ENCODE data around the gene SLC29A3.

The SLC29A3 gene

DNA sequence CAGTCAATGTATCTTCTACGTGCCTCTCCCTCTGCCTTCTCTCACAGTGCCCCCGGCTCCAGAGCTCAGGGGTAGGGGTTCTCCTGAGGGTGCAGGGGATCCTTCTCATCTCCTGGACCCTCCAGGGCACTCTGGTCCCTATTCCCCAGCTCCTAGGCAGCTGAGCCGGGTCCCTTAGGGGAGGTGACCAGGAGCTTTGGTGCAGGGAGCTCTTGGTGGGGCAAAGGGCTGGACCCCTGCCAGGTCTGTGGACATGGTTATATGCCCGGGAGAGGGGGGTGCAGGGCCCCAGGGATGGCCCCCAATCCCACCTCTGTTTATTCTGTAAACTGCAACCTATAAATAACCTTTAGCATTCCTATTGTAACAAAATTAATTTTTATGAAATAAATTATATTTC, 16.6 kb upstream of the SLC29A3 start:
- no peak overlapping the region for H3K4me3 ChIP-seq (ENCODE audit: low read depth, low read length)
- no peak overlapping the region for H2AFZ ChIP-seq (ENCODE audit: low read length, unreplicated experiment)
- H3K36me3 ChIP-seq (ENCODE audit: insufficient read depth, low read length) = no peaks in the 10 kb centered on the region
- H3K79me2 ChIP-seq (ENCODE audit: control insufficient read depth, insufficient read depth, low read length, unreplicated experiment) = no peaks in the 10 kb centered on the region
- H3K27ac ChIP-seq (ENCODE audit: low read depth, low read length) = no peak overlapping the region
- H3K4me1 ChIP-seq (ENCODE audit: control insufficient read depth, insufficient read depth, low read length, unreplicated experiment) = no peaks in the 10 kb centered on the region
- no peaks in the 10 kb centered on the region for H3K27me3 ChIP-seq (ENCODE audit: insufficient read depth, low read length)

DNA sequence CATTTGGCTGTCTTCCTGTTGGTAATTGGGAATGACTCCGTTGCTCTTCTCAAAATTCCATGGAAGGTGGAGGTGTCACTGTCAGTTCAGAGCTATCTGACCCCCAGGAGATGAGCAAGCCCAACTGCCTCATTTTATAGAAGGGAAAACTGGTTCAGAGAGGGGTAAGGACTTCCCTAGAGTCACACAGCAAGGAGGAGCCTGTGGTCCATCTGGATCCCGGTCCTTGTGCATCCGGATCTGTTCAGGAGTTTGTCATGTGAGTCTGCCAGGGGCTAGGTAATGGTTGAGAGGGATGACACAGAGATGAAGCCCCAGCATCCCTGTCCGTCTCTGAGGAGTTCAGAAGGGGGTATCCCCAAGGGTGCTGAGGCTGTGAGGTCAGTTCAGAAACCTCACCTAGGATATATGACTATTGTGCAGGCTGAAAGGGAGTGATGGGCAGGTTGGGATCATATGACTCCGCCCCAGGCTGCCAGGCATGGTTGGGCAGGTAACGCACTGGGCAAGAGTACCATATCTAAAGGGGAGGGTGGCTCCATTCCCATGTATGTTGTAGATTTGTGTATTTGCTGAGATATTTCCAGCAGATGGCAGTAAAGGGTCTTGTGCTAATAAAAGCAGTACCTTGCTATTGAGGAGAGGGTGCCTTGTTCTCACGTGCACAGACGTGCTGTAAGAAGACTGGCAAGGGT, 16.0 kb upstream of the SLC29A3 start:
- no peaks in the 10 kb centered on the region for H3K36me3 ChIP-seq (ENCODE audit: insufficient read depth, low read length)
- no peak overlapping the region for H3K4me3 ChIP-seq (ENCODE audit: low read depth, low read length)
- no peak overlapping the region for H2AFZ ChIP-seq (ENCODE audit: low read length, unreplicated experiment)
- H3K27me3 ChIP-seq (ENCODE audit: insufficient read depth, low read length) = no peaks in the 10 kb centered on the region
- H3K27ac ChIP-seq (ENCODE audit: low read depth, low read length) = no peak overlapping the region
- no peaks in the 10 kb centered on the region for H3K79me2 ChIP-seq (ENCODE audit: control insufficient read depth, insufficient read depth, low read length, unreplicated experiment)
- H3K4me1 ChIP-seq (ENCODE audit: control insufficient read depth, insufficient read depth, low read length, unreplicated experiment) = no peaks in the 10 kb centered on the region

DNA sequence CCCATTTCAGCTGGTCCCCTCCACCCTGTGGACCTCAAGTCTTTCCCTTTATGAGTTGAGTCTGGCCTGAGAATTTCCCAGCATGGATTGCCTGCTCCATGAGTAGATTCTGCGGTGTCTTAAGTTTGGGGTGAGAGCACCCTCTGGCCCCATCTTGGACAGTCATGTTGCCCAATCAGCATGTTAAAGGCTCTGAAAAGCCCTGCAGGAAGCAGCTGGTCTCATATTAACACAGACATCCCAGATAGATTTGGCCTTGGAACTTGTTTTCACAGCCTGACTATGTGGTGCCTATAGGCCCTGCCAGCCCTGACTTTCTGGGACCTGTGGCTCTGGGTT, 15.5 kb upstream of the SLC29A3 start:
- Histone ChIP-seq H3K36me3 (ENCODE audit: insufficient read depth, low read length) (no peaks in the 10 kb centered on the region), H3K27me3 (ENCODE audit: insufficient read depth, low read length) (no peaks in the 10 kb centered on the region), H2AFZ (ENCODE audit: low read length, unreplicated experiment) (no peak overlapping the region)

DNA sequence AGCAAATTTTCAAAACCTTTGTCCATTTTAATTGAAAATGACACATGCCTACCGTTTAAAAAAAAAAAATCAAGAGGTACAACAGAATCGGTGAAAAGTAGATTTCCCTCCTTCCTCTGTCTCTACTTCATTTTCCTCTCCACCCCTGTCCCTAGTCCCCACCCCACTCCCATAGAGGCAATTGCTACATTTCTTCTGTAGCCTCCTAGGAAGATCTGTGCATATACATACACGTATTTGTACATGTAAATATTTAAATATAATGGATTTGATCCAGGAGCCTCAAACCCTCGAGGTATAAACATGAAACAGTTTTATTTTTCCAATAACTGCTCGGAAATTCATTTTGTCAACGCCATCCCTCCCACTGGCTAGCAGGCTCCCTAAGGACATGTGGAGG, 14.1 kb upstream of the SLC29A3 start:
- H3K36me3 ChIP-seq (ENCODE audit: insufficient read depth, low read length) = no peaks in the 10 kb centered on the region
- no peaks in the 10 kb centered on the region for H3K27me3 ChIP-seq (ENCODE audit: insufficient read depth, low read length)
- no peak overlapping the region for H2AFZ ChIP-seq (ENCODE audit: low read length, unreplicated experiment)
- H3K27ac ChIP-seq (ENCODE audit: low read depth, low read length) = no peak overlapping the region
- H3K4me3 ChIP-seq (ENCODE audit: low read depth, low read length) = no peak overlapping the region
- no peaks in the 10 kb centered on the region for H3K79me2 ChIP-seq (ENCODE audit: control insufficient read depth, insufficient read depth, low read length, unreplicated experiment)
- H3K4me1 ChIP-seq (ENCODE audit: control insufficient read depth, insufficient read depth, low read length, unreplicated experiment) = no peaks in the 10 kb centered on the region

More for the DNA sequence above, 15.5 kb upstream of the SLC29A3 start:
- Histone ChIP-seq H3K4me3 (ENCODE audit: low read depth, low read length) (no peak overlapping the region), H3K4me1 (ENCODE audit: control insufficient read depth, insufficient read depth, low read length, unreplicated experiment) (no peaks in the 10 kb centered on the region), H3K79me2 (ENCODE audit: control insufficient read depth, insufficient read depth, low read length, unreplicated experiment) (no peaks in the 10 kb centered on the region), H3K27ac (ENCODE audit: low read depth, low read length) (no peak overlapping the region)

DNA sequence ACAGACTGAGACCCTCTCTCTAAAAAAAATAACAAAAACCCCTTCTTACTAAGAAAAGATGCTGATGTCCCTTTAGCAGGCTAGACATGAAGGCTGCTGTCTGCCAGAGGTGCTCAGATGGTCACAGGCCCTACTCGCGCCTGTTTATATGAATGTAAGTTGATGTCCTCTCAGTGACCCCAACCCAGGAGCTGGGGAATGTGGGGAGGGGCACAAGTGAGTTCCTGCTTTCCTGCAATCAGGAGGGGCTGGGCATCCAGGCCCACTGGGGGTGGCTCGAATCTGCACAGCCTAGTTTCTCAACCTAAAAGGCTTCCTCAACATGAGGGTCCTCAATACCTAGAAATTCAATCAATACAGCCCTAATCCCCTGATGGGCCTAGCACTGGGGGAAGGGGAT, 12.1 kb upstream of the SLC29A3 start:
- Histone ChIP-seq H3K27ac (ENCODE audit: low read depth, low read length) (no peak overlapping the region), H3K4me1 (ENCODE audit: control insufficient read depth, insufficient read depth, low read length, unreplicated experiment) (no peaks in the 10 kb centered on the region), H3K36me3 (ENCODE audit: insufficient read depth, low read length) (no peaks in the 10 kb centered on the region), H3K4me3 (ENCODE audit: low read depth, low read length) (no peak overlapping the region), H3K27me3 (ENCODE audit: insufficient read depth, low read length) (no peaks in the 10 kb centered on the region; the same call in 1 of the 2 replicates), H3K79me2 (ENCODE audit: control insufficient read depth, insufficient read depth, low read length, unreplicated experiment) (no peaks in the 10 kb centered on the region), H2AFZ (ENCODE audit: low read length, unreplicated experiment) (no peak overlapping the region)

DNA sequence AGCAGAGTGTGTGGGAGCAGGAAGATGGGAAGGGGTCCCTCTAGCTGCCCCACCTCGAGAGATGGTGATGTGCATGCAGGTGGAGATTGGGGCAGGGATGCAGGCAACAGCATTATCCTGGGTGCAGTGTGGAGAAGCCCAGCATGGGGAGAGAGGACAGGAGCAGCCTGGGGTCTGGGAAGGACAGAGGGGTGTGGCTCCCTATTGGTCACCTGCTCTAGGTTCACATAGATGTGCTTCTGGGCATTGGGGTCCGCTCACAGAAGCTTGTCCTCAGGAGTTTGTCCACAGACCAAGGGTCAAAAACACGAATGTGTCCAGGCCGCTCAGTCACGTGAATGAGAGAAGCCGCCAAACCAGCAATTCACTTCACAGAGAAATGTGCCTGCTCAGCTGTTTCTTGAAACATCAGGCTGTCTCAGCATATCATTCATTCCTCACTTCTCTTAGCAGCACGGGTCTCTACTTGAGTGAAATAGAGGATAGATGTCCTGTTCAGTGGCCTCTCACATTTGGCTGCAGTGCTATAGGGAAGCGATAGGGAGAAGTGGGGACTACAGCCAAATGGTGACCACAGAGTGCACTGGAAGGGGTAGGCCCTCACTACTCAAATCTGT, 11.5 kb upstream of the SLC29A3 start:
- no peak overlapping the region for H3K4me3 ChIP-seq (ENCODE audit: low read depth, low read length)
- H3K79me2 ChIP-seq (ENCODE audit: control insufficient read depth, insufficient read depth, low read length, unreplicated experiment) = no peaks in the 10 kb centered on the region
- no peaks in the 10 kb centered on the region for H3K4me1 ChIP-seq (ENCODE audit: control insufficient read depth, insufficient read depth, low read length, unreplicated experiment)
- H3K36me3 ChIP-seq (ENCODE audit: insufficient read depth, low read length) = no peaks in the 10 kb centered on the region
- H2AFZ ChIP-seq (ENCODE audit: low read length, unreplicated experiment) = no peak overlapping the region
- no peak overlapping the region for H3K27ac ChIP-seq (ENCODE audit: low read depth, low read length)
- H3K27me3 ChIP-seq (ENCODE audit: insufficient read depth, low read length) = no peaks in the 10 kb centered on the region; the same call in 1 of the 2 replicates

DNA sequence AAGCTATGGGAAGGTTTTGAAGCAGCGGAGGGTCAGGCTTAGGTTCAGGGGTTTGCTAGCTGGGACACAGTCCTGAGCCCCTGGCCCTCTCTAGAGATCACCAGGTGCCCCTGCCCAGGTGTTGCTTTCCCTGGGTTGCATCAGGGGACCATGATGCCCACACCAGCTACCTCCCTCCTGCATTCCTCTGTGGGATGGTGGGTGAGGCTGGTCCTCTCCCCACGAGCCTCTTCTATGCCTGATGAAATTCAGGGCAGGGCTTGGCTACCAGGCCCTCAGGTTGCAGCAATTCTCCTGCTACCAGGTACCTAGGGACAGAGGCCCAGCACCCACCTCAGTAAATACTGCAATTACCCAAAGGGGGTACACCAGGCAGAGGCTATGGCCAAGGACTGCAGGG, 10.8 kb upstream of the SLC29A3 start:
- Histone ChIP-seq H3K27ac (ENCODE audit: low read depth, low read length) (no peak overlapping the region), H3K79me2 (ENCODE audit: control insufficient read depth, insufficient read depth, low read length, unreplicated experiment) (no peaks in the 10 kb centered on the region), H3K27me3 (ENCODE audit: insufficient read depth, low read length) (no peaks in the 10 kb centered on the region; the same call in 1 of the 2 replicates), H2AFZ (ENCODE audit: low read length, unreplicated experiment) (no peak overlapping the region), H3K4me1 (ENCODE audit: control insufficient read depth, insufficient read depth, low read length, unreplicated experiment) (peaks cover 3% of the 10 kb centered on the region), H3K4me3 (ENCODE audit: low read depth, low read length) (no peak overlapping the region), H3K36me3 (ENCODE audit: insufficient read depth, low read length) (no peaks in the 10 kb centered on the region)

DNA sequence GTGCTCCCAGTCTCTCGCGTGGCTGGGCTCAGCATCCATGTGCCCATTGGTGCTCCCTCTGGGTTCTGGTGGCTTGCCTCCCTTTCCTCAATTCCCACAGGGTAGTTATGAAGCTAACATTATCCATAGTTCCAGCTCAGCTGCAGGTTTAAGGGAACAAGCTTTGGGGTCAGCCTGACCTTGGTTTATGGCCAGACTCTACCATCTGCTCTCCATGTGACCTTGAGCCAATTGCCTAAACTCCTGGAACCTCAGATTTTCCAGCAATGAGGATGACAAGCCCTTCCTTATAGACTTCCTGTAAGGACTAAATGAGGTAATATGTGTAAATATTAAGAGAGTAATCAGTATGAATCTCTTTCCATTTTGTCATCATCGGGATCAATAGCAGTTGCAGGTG, 10.1 kb upstream of the SLC29A3 start:
- H3K4me1 ChIP-seq (ENCODE audit: control insufficient read depth, insufficient read depth, low read length, unreplicated experiment) = peaks cover 3% of the 10 kb centered on the region
- no peak overlapping the region for H3K27ac ChIP-seq (ENCODE audit: low read depth, low read length)
- H3K36me3 ChIP-seq (ENCODE audit: insufficient read depth, low read length) = no peaks in the 10 kb centered on the region
- H3K27me3 ChIP-seq (ENCODE audit: insufficient read depth, low read length) = no peaks in the 10 kb centered on the region; the same call in 1 of the 2 replicates
- H3K4me3 ChIP-seq (ENCODE audit: low read depth, low read length) = no peak overlapping the region
- H3K79me2 ChIP-seq (ENCODE audit: control insufficient read depth, insufficient read depth, low read length, unreplicated experiment) = no peaks in the 10 kb centered on the region
- H2AFZ ChIP-seq (ENCODE audit: low read length, unreplicated experiment) = no peak overlapping the region

DNA sequence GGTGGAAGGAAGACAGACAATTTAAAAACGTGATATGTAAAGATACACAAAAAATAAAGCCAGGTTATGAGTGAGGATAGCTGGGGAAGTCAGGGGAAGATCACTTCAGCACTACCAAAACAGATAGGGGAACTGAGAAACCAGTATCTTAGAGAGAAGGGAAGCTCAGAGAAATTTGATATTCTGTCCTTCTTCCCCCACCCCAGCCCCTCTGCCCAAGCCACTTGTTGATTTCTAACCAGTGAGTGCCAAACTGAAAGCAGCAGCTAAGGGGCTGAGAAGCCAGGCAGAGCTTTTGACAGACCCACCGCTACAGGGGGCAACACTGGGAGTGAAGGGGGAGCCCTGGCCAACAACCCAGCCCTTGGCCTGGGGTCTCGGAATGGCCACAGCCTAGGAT, 9.1 kb upstream of the SLC29A3 start:
- no peaks in the 10 kb centered on the region for H3K36me3 ChIP-seq (ENCODE audit: insufficient read depth, low read length)
- peaks cover 3% of the 10 kb centered on the region for H3K4me1 ChIP-seq (ENCODE audit: control insufficient read depth, insufficient read depth, low read length, unreplicated experiment)
- no peaks in the 10 kb centered on the region for H3K79me2 ChIP-seq (ENCODE audit: control insufficient read depth, insufficient read depth, low read length, unreplicated experiment)
- no peak overlapping the region for H3K27ac ChIP-seq (ENCODE audit: low read depth, low read length)
- no peaks in the 10 kb centered on the region; the same call in 1 of the 2 replicates for H3K27me3 ChIP-seq (ENCODE audit: insufficient read depth, low read length)
- no peak overlapping the region for H3K4me3 ChIP-seq (ENCODE audit: low read depth, low read length)
- H2AFZ ChIP-seq (ENCODE audit: low read length, unreplicated experiment) = no peak overlapping the region

DNA sequence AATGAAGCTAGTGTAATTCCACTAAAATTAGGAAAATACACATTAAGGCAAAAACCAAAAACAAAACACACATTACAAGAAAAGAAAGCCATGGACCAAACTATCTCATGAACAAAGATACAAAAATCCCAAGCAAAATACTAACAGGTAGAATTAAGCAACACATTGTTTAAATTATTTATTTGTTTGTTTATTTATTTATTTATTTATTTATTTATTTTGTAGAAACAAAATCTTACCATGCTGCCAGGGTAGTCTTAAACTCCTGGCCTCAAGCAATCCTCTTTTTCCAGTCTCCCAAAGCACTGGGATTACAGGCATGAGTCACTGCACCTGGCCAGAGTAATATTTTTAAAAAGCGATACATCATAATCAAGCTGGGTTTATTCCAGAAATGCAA, 6.8 kb upstream of the SLC29A3 start:
- Histone ChIP-seq H3K79me2 (ENCODE audit: control insufficient read depth, insufficient read depth, low read length, unreplicated experiment) (no peaks in the 10 kb centered on the region), H3K27ac (ENCODE audit: low read depth, low read length) (no peak overlapping the region), H3K36me3 (ENCODE audit: insufficient read depth, low read length) (no peaks in the 10 kb centered on the region), H2AFZ (ENCODE audit: low read length, unreplicated experiment) (no peak overlapping the region), H3K27me3 (ENCODE audit: insufficient read depth, low read length) (no peaks in the 10 kb centered on the region; the same call in 1 of the 2 replicates), H3K4me3 (ENCODE audit: low read depth, low read length) (no peak overlapping the region), H3K4me1 (ENCODE audit: control insufficient read depth, insufficient read depth, low read length, unreplicated experiment) (peaks cover 3% of the 10 kb centered on the region)

All from ACC112 (cell line).